ENCODE results near the gene CEP164. TPM values are rescaled to one million over a fixed set of nuclear protein-coding genes. Genes with fewer than 3 reads are reported as not detected.

CEP164 gene
- total RNA-seq, 1 experiment from 2014 or later: 21.0 TPM

DNA sequence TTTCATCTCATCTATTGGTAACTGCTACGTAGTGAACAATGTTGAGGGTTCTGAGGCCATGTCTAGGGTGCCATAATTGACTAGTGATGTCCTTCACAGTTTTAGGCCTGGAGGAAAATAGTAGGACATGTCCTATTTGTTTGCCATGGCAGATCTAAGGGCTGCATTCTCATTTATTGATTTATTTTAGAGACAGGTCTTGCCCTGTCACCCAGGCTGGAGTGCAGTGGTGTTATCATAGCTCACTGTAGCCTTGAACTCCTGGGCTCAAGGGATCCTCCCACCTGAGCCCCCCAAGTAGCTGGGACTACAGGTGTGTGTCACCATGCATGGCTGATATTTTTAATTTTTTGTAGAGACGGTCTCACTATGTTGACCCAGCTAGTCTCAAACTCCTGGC, 5.2 kb downstream of the CEP164 start:
- H3K36me3 Mint-ChIP-seq: no peaks in the 10 kb centered on the region
- ATAC-seq: no peak
- TF ChIP-seq NFE2L1 (CRISPR knock-in tag; IDR thresholded peaks at IDR 0.05) (no peak), OVOL2 (CRISPR knock-in tag; IDR thresholded peaks at IDR 0.05; ENCODE audit: borderline replicate concordance) (no peak), MXD4 (CRISPR knock-in tag; IDR thresholded peaks at IDR 0.05; ENCODE audit: borderline replicate concordance) (no peak), ELF4 (CRISPR knock-in tag; IDR thresholded peaks at IDR 0.05; ENCODE audit: low read depth) (no peak)
- TF ChIP-seq, protein P1, sequence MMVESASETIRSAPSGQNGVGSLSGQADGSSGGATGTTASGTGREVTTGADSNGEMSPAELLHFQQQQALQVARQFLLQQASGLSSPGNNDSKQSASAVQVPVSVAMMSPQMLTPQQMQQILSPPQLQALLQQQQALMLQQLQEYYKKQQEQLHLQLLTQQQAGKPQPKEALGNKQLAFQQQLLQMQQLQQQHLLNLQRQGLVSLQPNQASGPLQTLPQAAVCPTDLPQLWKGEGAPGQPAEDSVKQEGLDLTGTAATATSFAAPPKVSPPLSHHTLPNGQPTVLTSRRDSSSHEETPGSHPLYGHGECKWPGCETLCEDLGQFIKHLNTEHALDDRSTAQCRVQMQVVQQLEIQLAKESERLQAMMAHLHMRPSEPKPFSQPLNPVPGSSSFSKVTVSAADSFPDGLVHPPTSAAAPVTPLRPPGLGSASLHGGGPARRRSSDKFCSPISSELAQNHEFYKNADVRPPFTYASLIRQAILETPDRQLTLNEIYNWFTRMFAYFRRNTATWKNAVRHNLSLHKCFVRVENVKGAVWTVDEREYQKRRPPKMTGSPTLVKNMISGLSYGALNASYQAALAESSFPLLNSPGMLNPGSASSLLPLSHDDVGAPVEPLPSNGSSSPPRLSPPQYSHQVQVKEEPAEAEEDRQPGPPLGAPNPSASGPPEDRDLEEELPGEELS (CRISPR knock-in tag; IDR thresholded peaks at IDR 0.05): no peak
- TF ChIP-seq, protein P2, sequence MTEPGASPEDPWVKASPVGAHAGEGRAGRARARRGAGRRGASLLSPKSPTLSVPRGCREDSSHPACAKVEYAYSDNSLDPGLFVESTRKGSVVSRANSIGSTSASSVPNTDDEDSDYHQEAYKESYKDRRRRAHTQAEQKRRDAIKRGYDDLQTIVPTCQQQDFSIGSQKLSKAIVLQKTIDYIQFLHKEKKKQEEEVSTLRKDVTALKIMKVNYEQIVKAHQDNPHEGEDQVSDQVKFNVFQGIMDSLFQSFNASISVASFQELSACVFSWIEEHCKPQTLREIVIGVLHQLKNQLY (CRISPR knock-in tag; IDR thresholded peaks at IDR 0.05): no peak
- TF ChIP-seq, protein P3, sequence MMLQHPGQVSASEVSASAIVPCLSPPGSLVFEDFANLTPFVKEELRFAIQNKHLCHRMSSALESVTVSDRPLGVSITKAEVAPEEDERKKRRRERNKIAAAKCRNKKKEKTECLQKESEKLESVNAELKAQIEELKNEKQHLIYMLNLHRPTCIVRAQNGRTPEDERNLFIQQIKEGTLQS (CRISPR knock-in tag; conservative IDR thresholded peaks at IDR 0.05): no peak
- POLR2A ChIA-PET: no interaction called here
- H3K4me3 Mint-ChIP-seq: no peak overlapping the region
- H3K27me3 Mint-ChIP-seq (ENCODE audit: low read depth): no peaks in the 10 kb centered on the region
- H3K4me1 Mint-ChIP-seq: no peaks in the 10 kb centered on the region
- H3K9me3 Mint-ChIP-seq: no peaks in the 10 kb centered on the region
- CTCF ChIA-PET: no interaction called here
- H3K27ac Mint-ChIP-seq: no peak overlapping the region
- DNase-seq (ENCODE audit: low spot score): no peak

DNA sequence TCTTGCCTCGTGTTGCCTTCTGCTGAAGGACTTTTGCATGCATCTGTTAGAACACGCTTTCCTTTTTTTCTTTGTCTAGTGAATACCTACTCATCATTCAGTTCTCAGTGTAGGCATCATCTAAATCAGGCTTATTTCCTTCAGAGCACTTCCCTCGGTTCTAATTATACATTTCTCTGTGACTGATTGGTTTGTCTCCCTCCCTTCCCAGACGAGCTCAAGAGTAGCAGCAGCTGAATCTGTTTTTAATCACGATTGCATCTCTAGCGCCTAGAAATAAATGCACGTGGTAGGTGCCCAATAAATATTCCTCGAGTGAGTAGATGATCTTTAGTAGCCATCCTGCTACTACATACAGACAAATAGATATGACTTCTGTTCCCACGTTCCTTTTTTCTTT, 6.3 kb downstream of the CEP164 start:
- ChIA-PET CTCF (no interaction called here), POLR2A (interaction anchor here (0.7 kb wide), 1 partner anchor 42 kb away, joined by 5 read pairs; no protein-coding TSS in a partner anchor)
- Mint-ChIP-seq H3K4me1 (no peaks in the 10 kb centered on the region), H3K9me3 (no peaks in the 10 kb centered on the region), H3K27ac (no peak overlapping the region), H3K36me3 (peaks cover 3% of the 10 kb centered on the region; the same call in 1 of the 2 replicates), H3K27me3 (ENCODE audit: low read depth) (no peaks in the 10 kb centered on the region), H3K4me3 (no peak overlapping the region)
- TF ChIP-seq, protein P4, sequence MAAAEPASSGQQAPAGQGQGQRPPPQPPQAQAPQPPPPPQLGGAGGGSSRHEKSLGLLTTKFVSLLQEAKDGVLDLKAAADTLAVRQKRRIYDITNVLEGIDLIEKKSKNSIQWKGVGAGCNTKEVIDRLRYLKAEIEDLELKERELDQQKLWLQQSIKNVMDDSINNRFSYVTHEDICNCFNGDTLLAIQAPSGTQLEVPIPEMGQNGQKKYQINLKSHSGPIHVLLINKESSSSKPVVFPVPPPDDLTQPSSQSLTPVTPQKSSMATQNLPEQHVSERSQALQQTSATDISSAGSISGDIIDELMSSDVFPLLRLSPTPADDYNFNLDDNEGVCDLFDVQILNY (CRISPR knock-in tag; IDR thresholded peaks at IDR 0.05): no peak
- TF ChIP-seq, protein P5, sequence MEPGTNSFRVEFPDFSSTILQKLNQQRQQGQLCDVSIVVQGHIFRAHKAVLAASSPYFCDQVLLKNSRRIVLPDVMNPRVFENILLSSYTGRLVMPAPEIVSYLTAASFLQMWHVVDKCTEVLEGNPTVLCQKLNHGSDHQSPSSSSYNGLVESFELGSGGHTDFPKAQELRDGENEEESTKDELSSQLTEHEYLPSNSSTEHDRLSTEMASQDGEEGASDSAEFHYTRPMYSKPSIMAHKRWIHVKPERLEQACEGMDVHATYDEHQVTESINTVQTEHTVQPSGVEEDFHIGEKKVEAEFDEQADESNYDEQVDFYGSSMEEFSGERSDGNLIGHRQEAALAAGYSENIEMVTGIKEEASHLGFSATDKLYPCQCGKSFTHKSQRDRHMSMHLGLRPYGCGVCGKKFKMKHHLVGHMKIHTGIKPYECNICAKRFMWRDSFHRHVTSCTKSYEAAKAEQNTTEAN (CRISPR knock-in tag; IDR thresholded peaks at IDR 0.05): no peak
- TF ChIP-seq, protein P6, sequence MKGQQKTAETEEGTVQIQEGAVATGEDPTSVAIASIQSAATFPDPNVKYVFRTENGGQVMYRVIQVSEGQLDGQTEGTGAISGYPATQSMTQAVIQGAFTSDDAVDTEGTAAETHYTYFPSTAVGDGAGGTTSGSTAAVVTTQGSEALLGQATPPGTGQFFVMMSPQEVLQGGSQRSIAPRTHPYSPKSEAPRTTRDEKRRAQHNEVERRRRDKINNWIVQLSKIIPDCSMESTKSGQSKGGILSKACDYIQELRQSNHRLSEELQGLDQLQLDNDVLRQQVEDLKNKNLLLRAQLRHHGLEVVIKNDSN (CRISPR knock-in tag; IDR thresholded peaks at IDR 0.05): no peak
- TF ChIP-seq ZBTB21 (CRISPR knock-in tag; IDR thresholded peaks at IDR 0.05; ENCODE audit: borderline replicate concordance) (no peak), ZNF121 (CRISPR knock-in tag; IDR thresholded peaks at IDR 0.05) (no peak), MYBL2 (CRISPR knock-in tag; IDR thresholded peaks at IDR 0.05) (no peak), ETV6 (CRISPR knock-in tag; IDR thresholded peaks at IDR 0.05) (no peak), SP1 (CRISPR knock-in tag; conservative IDR thresholded peaks at IDR 0.05) (no peak), CBFB (CRISPR knock-in tag; IDR thresholded peaks at IDR 0.05; ENCODE audit: low read depth) (no peak), ZNF423 (CRISPR knock-in tag; IDR thresholded peaks at IDR 0.05) (no peak), NR2C2 (CRISPR knock-in tag; IDR thresholded peaks at IDR 0.05) (no peak), CREM (CRISPR knock-in tag; IDR thresholded peaks at IDR 0.05) (no peak)
- TF ChIP-seq, protein P7, sequence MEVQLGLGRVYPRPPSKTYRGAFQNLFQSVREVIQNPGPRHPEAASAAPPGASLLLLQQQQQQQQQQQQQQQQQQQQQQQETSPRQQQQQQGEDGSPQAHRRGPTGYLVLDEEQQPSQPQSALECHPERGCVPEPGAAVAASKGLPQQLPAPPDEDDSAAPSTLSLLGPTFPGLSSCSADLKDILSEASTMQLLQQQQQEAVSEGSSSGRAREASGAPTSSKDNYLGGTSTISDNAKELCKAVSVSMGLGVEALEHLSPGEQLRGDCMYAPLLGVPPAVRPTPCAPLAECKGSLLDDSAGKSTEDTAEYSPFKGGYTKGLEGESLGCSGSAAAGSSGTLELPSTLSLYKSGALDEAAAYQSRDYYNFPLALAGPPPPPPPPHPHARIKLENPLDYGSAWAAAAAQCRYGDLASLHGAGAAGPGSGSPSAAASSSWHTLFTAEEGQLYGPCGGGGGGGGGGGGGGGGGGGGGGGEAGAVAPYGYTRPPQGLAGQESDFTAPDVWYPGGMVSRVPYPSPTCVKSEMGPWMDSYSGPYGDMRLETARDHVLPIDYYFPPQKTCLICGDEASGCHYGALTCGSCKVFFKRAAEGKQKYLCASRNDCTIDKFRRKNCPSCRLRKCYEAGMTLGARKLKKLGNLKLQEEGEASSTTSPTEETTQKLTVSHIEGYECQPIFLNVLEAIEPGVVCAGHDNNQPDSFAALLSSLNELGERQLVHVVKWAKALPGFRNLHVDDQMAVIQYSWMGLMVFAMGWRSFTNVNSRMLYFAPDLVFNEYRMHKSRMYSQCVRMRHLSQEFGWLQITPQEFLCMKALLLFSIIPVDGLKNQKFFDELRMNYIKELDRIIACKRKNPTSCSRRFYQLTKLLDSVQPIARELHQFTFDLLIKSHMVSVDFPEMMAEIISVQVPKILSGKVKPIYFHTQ (CRISPR knock-in tag; IDR thresholded peaks at IDR 0.05): no peak
- TF ChIP-seq, protein P8, sequence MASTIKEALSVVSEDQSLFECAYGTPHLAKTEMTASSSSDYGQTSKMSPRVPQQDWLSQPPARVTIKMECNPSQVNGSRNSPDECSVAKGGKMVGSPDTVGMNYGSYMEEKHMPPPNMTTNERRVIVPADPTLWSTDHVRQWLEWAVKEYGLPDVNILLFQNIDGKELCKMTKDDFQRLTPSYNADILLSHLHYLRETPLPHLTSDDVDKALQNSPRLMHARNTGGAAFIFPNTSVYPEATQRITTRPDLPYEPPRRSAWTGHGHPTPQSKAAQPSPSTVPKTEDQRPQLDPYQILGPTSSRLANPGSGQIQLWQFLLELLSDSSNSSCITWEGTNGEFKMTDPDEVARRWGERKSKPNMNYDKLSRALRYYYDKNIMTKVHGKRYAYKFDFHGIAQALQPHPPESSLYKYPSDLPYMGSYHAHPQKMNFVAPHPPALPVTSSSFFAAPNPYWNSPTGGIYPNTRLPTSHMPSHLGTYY (CRISPR knock-in tag; IDR thresholded peaks at IDR 0.05): no peak
- TF ChIP-seq, protein P9, sequence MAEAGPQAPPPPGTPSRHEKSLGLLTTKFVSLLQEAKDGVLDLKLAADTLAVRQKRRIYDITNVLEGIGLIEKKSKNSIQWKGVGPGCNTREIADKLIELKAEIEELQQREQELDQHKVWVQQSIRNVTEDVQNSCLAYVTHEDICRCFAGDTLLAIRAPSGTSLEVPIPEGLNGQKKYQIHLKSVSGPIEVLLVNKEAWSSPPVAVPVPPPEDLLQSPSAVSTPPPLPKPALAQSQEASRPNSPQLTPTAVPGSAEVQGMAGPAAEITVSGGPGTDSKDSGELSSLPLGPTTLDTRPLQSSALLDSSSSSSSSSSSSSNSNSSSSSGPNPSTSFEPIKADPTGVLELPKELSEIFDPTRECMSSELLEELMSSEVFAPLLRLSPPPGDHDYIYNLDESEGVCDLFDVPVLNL (CRISPR knock-in tag; IDR thresholded peaks at IDR 0.05; ENCODE audit: borderline replicate concordance, low read depth): no peak
- TF ChIP-seq, protein P10, sequence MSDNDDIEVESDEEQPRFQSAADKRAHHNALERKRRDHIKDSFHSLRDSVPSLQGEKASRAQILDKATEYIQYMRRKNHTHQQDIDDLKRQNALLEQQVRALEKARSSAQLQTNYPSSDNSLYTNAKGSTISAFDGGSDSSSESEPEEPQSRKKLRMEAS (CRISPR knock-in tag; IDR thresholded peaks at IDR 0.05): no peak
- ATAC-seq (no peak), DNase-seq (ENCODE audit: low spot score) (no peak)
